Measurements from ENCODE around the gene LDLRAP1. TPM values are rescaled to one million over a fixed set of nuclear protein-coding genes. Genes with fewer than 3 reads are reported as not detected.

LDLRAP1 gene
- polyA plus RNA-seq, 12 donors = 10.2 to 20.0 (median 13.4) TPM; not detected in 1

Other genes with a start within 250 kb of the LDLRAP1 start
- gene TMEM50A, start 205.3 kb upstream of the LDLRAP1 start, polyA plus RNA-seq (ENCODE audit: insufficient read length in 12 of 12) = 10 to 100 TPM in 11 of 12 donors, not detected in 1; 58.7 to 79.8 (median 68.9) TPM
- 1 to 10 TPM in 7 of 12 donors, under 1 TPM in 3, not detected in 2; 0.42 to 2.9 (median 1.0) TPM for gene RHCE, start 122.8 kb upstream of the LDLRAP1 start, polyA plus RNA-seq (ENCODE audit: insufficient read length in 12 of 12)
- 10 to 100 TPM in 11 of 12 donors, not detected in 1; 16.5 to 25.2 (median 20.0) TPM for gene MACO1, start 112.7 kb upstream of the LDLRAP1 start, polyA plus RNA-seq (ENCODE audit: insufficient read length in 12 of 12)
- 10 to 100 TPM in 9 of 12 donors, 1 to 10 TPM in 2, not detected in 1; 9.3 to 16.2 (median 11.6) TPM for gene MAN1C1, start 73.2 kb downstream of the LDLRAP1 start, polyA plus RNA-seq (ENCODE audit: insufficient read length in 12 of 12)